Natural killer cell (primary cell): ENCODE measurements around the gene C11orf91. TPM values are rescaled to one million over a fixed set of nuclear protein-coding genes. Genes with fewer than 3 reads are reported as not detected.

Source experiments
- ATAC-seq, 3 donors: fragments of 150-1000 bp in 2 of 3; fragments of 200-7000 bp in 1 of 3; cut with Tn5 transposase; 1 replicate in 1 of 3; 2 replicates in 2 of 3; pipeline ENCODE4 v1.10.0; 2021; ENCODE audit warnings: mild to moderate bottlenecking in 2 of 3, moderate library complexity in 2 of 3
- DNase-seq, 2 donors: peaks; one replicate each; pipeline versions ENCODE4 v3.0.0 to v3.0.0-alpha.2; 2013 to 2021; ENCODE audit warnings: mixed read lengths in 1 of 2
- H3K27ac ChIP-seq: one replicate; pipeline ENCODE4 v1.5.1; 2013; ENCODE audit warnings: mild to moderate bottlenecking, low read length
- H3K27me3 ChIP-seq: one replicate; pipeline ENCODE4 v1.6.1; 2013; ENCODE audit warnings: low read length; ENCODE audit not compliant: control insufficient read depth, insufficient read depth
- H3K36me3 ChIP-seq: one replicate; pipeline ENCODE4 v1.6.1; 2013; ENCODE audit warnings: low read length; ENCODE audit not compliant: control insufficient read depth, insufficient read depth
- H3K4me1 ChIP-seq: one replicate; pipeline ENCODE4 v1.6.1; 2013; ENCODE audit warnings: low read length; ENCODE audit not compliant: control insufficient read depth, insufficient read depth
- H3K4me3 ChIP-seq: one replicate; pipeline ENCODE4 v1.5.1; 2013; ENCODE audit warnings: low read length
- H3K9me3 ChIP-seq: one replicate; pipeline ENCODE4 v1.6.1; 2013; ENCODE audit warnings: low read length; ENCODE audit not compliant: control insufficient read depth, insufficient read depth
- H3K27ac Mint-ChIP-seq, 2 donors: one replicate each; pipeline ENCODE4 v1.8.0; 2022; ENCODE audit warnings: mild to moderate bottlenecking in 2 of 2, mixed read lengths in 2 of 2, moderate library complexity in 1 of 2
- H3K27me3 Mint-ChIP-seq, 2 donors: one replicate each; pipeline ENCODE4 v1.8.0; 2022; ENCODE audit warnings: low read depth in 2 of 2, mixed read lengths in 2 of 2
- H3K36me3 Mint-ChIP-seq: one replicate; pipeline ENCODE4 v1.8.0; 2022; ENCODE audit warnings: mixed read lengths
- H3K4me1 Mint-ChIP-seq, 2 donors: one replicate each; pipeline ENCODE4 v1.8.0; 2022; ENCODE audit warnings: mixed read lengths in 2 of 2
- H3K4me3 Mint-ChIP-seq: one replicate; pipeline ENCODE4 v1.8.0; 2022; ENCODE audit warnings: mild to moderate bottlenecking, moderate library complexity, mixed read lengths
- H3K9me3 Mint-ChIP-seq, 2 donors: one replicate each; pipeline ENCODE4 v1.8.0; 2022; ENCODE audit warnings: mixed read lengths in 2 of 2
- CTCF ChIP-seq: fragments of 200-600 bp; IDR thresholded peaks from one replicate; pipeline ENCODE4 v1.8.0; 2022; ENCODE audit warnings: antibody characterized with exemption
- WGBS: methylation state at CpG from one replicate; pipeline ENCODE4 v1.1.7; 2013; ENCODE audit warnings: missing lambda C conversion rate; ENCODE audit not compliant: insufficient coverage; 5-methylcytosine and 5-hydroxymethylcytosine counted together
- intact Hi-C: fragments of 100-400 bp; cut with micrococcal nuclease; formaldehyde crosslinking; loops from one replicate; pipeline ENCODE4 v1.14.2; 2022
- total RNA-seq, 4 donors: library from RNA; stranded (reverse); fragments of 120-200 nt in 1 of 4; gene quantifications; one replicate each; pipeline versions ENCODE4 v1.2.3 to v1.2.4, GENCODE V29; 2013 to 2022

Gene C11orf91
- total RNA-seq, 3 donors from 2014 or later (not counting 1 experiment from before 2014, with no cell fraction given), result not detected

- H3K27ac Mint-ChIP-seq, result no peak overlapping the region
These were observed 41.1 kb downstream of the C11orf91 start for GRCh38 chr11:33659370-33660139.

GRCh38 chr11:33658195-33658900, 42.3 kb downstream of the C11orf91 start:
- TF ChIP-seq CTCF, result no peak
- H3K4me3 Mint-ChIP-seq, result no peak overlapping the region
- no peak overlapping the region for H3K4me3 ChIP-seq
- no peaks in the 10 kb centered on the region for H3K9me3 ChIP-seq
- no peak for ATAC-seq
- no peak overlapping the region for H3K27ac Mint-ChIP-seq
- no peaks in the 10 kb centered on the region for H3K36me3 ChIP-seq
- no peaks in the 10 kb centered on the region for H3K36me3 Mint-ChIP-seq
- no peaks in the 10 kb centered on the region for H3K9me3 Mint-ChIP-seq
- intact Hi-C loops, result no loop called here
- no peaks in the 10 kb centered on the region for H3K4me1 Mint-ChIP-seq
- H3K27ac ChIP-seq, result no peak overlapping the region
- no peak for DNase-seq
- no peaks in the 10 kb centered on the region for H3K27me3 ChIP-seq
- WGBS, result 88% methylated on average over 21 of the region's 22 CpGs
- no peaks in the 10 kb centered on the region for H3K4me1 ChIP-seq
- H3K27me3 Mint-ChIP-seq, result peaks cover 0 to 7% of the 10 kb centered on the region in 2 donors

More at GRCh38 chr11:33659370-33660139, 41.1 kb downstream of the C11orf91 start:
- intact Hi-C loops, result no loop called here
- 81% methylated on average over 5 of the region's 5 CpGs for WGBS
- no peaks in the 10 kb centered on the region for H3K4me1 Mint-ChIP-seq
- H3K4me3 ChIP-seq, result no peak overlapping the region
- H3K27me3 ChIP-seq, result no peaks in the 10 kb centered on the region
- H3K9me3 ChIP-seq, result no peaks in the 10 kb centered on the region
- H3K9me3 Mint-ChIP-seq, result no peaks in the 10 kb centered on the region
- no peak overlapping the region for H3K27ac ChIP-seq
- H3K4me3 Mint-ChIP-seq, result no peak overlapping the region
- ATAC-seq, result no peak
- no peaks in the 10 kb centered on the region for H3K4me1 ChIP-seq
- no peaks in the 10 kb centered on the region for H3K36me3 ChIP-seq
- DNase-seq, result no peak
- peaks cover 7% of the 10 kb centered on the region in 2 donors for H3K27me3 Mint-ChIP-seq
- H3K36me3 Mint-ChIP-seq, result no peaks in the 10 kb centered on the region
- no peak for TF ChIP-seq CTCF

- no peaks in the 10 kb centered on the region for H3K9me3 ChIP-seq
- H3K4me3 ChIP-seq, result no peak overlapping the region
- WGBS, result 93% methylated on average over 3 of the region's 3 CpGs
- ATAC-seq (no peak), DNase-seq (no peak)
- no peaks in the 10 kb centered on the region for H3K36me3 ChIP-seq
- H3K4me1 ChIP-seq, result no peaks in the 10 kb centered on the region
- no peak overlapping the region for H3K27ac ChIP-seq
- H3K36me3 Mint-ChIP-seq, result no peaks in the 10 kb centered on the region
- TF ChIP-seq CTCF, result no peak
- no peak overlapping the region for H3K4me3 Mint-ChIP-seq
- no peaks in the 10 kb centered on the region for H3K27me3 ChIP-seq
- H3K27ac Mint-ChIP-seq, result no peak overlapping the region
- H3K9me3 Mint-ChIP-seq, result no peaks in the 10 kb centered on the region
- intact Hi-C loops, result no loop called here
- H3K27me3 Mint-ChIP-seq, result peaks cover 0 to 7% of the 10 kb centered on the region in 2 donors
- no peaks in the 10 kb centered on the region for H3K4me1 Mint-ChIP-seq
These were observed 42.9 kb downstream of the C11orf91 start for GRCh38 chr11:33657757-33658156.
